ENCODE results near the gene PACRG.
A peak's percentile ranks its signal among the peaks of the same experiment; 100 is the strongest.
"Not testable (repeated sequence)": the region's sequence is repeated elsewhere in the genome, so short reads cannot be mapped to it uniquely, and the experiment has no call there.

PACRG gene

GRCh38 chr6:163298079-163298830, 570.5 kb downstream of the PACRG start:
- no peak for DNase-seq (ENCODE audit: insufficient read length, low spot score)
- FAIRE-seq = no peak

- FAIRE-seq = no peak
These were observed 573.1 kb downstream of the PACRG start for GRCh38 chr6:163300838-163301237.

GRCh38 chr6:163301726-163302635, 574.2 kb downstream of the PACRG start:
- DNase-seq (ENCODE audit: insufficient read length, low spot score) = no peak
- FAIRE-seq = no peak

More at GRCh38 chr6:163300838-163301237, 573.1 kb downstream of the PACRG start:
- no peak for DNase-seq (ENCODE audit: insufficient read length, low spot score)

- DNase-seq (ENCODE audit: insufficient read length, low spot score) = no peak
- no peak for FAIRE-seq
These were observed 575.0 kb downstream of the PACRG start for GRCh38 chr6:163302747-163303146.

- no peak for FAIRE-seq
- no peak for DNase-seq (ENCODE audit: insufficient read length, low spot score)
These were observed 578.2 kb downstream of the PACRG start for GRCh38 chr6:163306000-163306399.

- FAIRE-seq (no peak), DNase-seq (ENCODE audit: insufficient read length, low spot score) (no peak)
These were observed 581.1 kb downstream of the PACRG start for GRCh38 chr6:163308629-163309440.

- FAIRE-seq (no peak), DNase-seq (ENCODE audit: insufficient read length, low spot score) (no peak)
These were observed 581.8 kb downstream of the PACRG start for GRCh38 chr6:163309491-163310026.

- no peak for DNase-seq (ENCODE audit: insufficient read length, low spot score)
- FAIRE-seq = no peak
These were observed 582.6 kb downstream of the PACRG start for GRCh38 chr6:163310096-163310972.

GRCh38 chr6:163310973-163311383, 583.2 kb downstream of the PACRG start:
- FAIRE-seq = no peak
- no peak for DNase-seq (ENCODE audit: insufficient read length, low spot score)

- DNase-seq (ENCODE audit: insufficient read length, low spot score) (peak; percentile 29), FAIRE-seq (no peak)
These were observed 584.1 kb downstream of the PACRG start for GRCh38 chr6:163311830-163312229.

GRCh38 chr6:163313566-163313965, 585.8 kb downstream of the PACRG start:
- DNase-seq (ENCODE audit: insufficient read length, low spot score) = no peak
- FAIRE-seq = no peak

- DNase-seq (ENCODE audit: insufficient read length, low spot score) = no peak
- no peak for FAIRE-seq
These were observed 586.2 kb downstream of the PACRG start for GRCh38 chr6:163313981-163314380.

- no peak for FAIRE-seq
- no peak for DNase-seq (ENCODE audit: insufficient read length, low spot score)
These were observed 587.2 kb downstream of the PACRG start for GRCh38 chr6:163314791-163315470.

- FAIRE-seq; DNase-seq (ENCODE audit: insufficient read length, low spot score): not testable (repeated sequence)
These were observed 589.2 kb downstream of the PACRG start for GRCh38 chr6:163316866-163317495.

GRCh38 chr6:163318071-163318786, 590.5 kb downstream of the PACRG start:
- FAIRE-seq (no peak), DNase-seq (ENCODE audit: insufficient read length, low spot score) (no peak)

GRCh38 chr6:163319609-163320366, 592.0 kb downstream of the PACRG start:
- no peak for FAIRE-seq
- no peak for DNase-seq (ENCODE audit: insufficient read length, low spot score)

GRCh38 chr6:163320402-163320801, 592.6 kb downstream of the PACRG start:
- DNase-seq (ENCODE audit: insufficient read length, low spot score) = no peak
- FAIRE-seq = no peak

Measured in HTR-8/SVneo (cell line).